GM19455 (cell line): ENCODE results near the gene MAST4.
"Not testable (repeated sequence)": the region's sequence is repeated elsewhere in the genome, so short reads cannot be mapped to it uniquely, and the experiment has no call there.

ENCODE experiments used
- ATAC-seq: cut with Tn5 transposase; IDR thresholded peaks from one replicate; pipeline ENCODE4 v1.9.1; 2021; ENCODE audit not compliant: unreplicated experiment

MAST4 gene

GRCh38 chr5:66805514-66806430 is 209.6 kb downstream of the MAST4 start:
- ATAC-seq = no peak

GRCh38 chr5:66807743-66808142 is 211.6 kb downstream of the MAST4 start:
- ATAC-seq = no peak

GRCh38 chr5:66808663-66809062 is 212.5 kb downstream of the MAST4 start:
- no peak for ATAC-seq

- no peak for ATAC-seq
Measured at GRCh38 chr5:66810151-66810550, 214.0 kb downstream of the MAST4 start.

- ATAC-seq = no peak
Measured at GRCh38 chr5:66810848-66811261, 214.7 kb downstream of the MAST4 start.

- no peak for ATAC-seq
Measured at GRCh38 chr5:66812291-66812690, 216.1 kb downstream of the MAST4 start.

- no peak for ATAC-seq
Measured at GRCh38 chr5:66813306-66813705, 217.1 kb downstream of the MAST4 start.

GRCh38 chr5:66814146-66814991 is 218.2 kb downstream of the MAST4 start:
- peak; percentile 70 for ATAC-seq

GRCh38 chr5:66818304-66818934 is 222.2 kb downstream of the MAST4 start:
- ATAC-seq = no peak

- ATAC-seq = no peak
Measured at GRCh38 chr5:66818935-66819328, 222.7 kb downstream of the MAST4 start.

- ATAC-seq = no peak
Measured at GRCh38 chr5:66820630-66821207, 224.5 kb downstream of the MAST4 start.

- ATAC-seq = no peak
Measured at GRCh38 chr5:66821688-66822429, 225.7 kb downstream of the MAST4 start.

GRCh38 chr5:66822906-66823305 is 226.7 kb downstream of the MAST4 start:
- not testable (repeated sequence) for ATAC-seq

- no peak for ATAC-seq
Measured at GRCh38 chr5:66824476-66824875, 228.3 kb downstream of the MAST4 start.

GRCh38 chr5:66826263-66826662 is 230.1 kb downstream of the MAST4 start:
- ATAC-seq = no peak

- no peak for ATAC-seq
Measured at GRCh38 chr5:66826696-66827095, 230.5 kb downstream of the MAST4 start.

- ATAC-seq = no peak
Measured at GRCh38 chr5:66828046-66828547, 231.9 kb downstream of the MAST4 start.

- no peak for ATAC-seq
Measured at GRCh38 chr5:66828548-66829357, 232.6 kb downstream of the MAST4 start.

- no peak for ATAC-seq
Measured at GRCh38 chr5:66829358-66829674, 233.1 kb downstream of the MAST4 start.
